GM18526 (cell line): ENCODE data around the gene ZKSCAN5.

ENCODE experiments used
- POLR2A ChIP-seq: IDR thresholded peaks from 3 replicates; pipeline ENCODE4 v1.6.1; 2011; ENCODE audit not compliant: insufficient read length; ENCODE audit errors: extremely low read depth

Gene ZKSCAN5

DNA sequence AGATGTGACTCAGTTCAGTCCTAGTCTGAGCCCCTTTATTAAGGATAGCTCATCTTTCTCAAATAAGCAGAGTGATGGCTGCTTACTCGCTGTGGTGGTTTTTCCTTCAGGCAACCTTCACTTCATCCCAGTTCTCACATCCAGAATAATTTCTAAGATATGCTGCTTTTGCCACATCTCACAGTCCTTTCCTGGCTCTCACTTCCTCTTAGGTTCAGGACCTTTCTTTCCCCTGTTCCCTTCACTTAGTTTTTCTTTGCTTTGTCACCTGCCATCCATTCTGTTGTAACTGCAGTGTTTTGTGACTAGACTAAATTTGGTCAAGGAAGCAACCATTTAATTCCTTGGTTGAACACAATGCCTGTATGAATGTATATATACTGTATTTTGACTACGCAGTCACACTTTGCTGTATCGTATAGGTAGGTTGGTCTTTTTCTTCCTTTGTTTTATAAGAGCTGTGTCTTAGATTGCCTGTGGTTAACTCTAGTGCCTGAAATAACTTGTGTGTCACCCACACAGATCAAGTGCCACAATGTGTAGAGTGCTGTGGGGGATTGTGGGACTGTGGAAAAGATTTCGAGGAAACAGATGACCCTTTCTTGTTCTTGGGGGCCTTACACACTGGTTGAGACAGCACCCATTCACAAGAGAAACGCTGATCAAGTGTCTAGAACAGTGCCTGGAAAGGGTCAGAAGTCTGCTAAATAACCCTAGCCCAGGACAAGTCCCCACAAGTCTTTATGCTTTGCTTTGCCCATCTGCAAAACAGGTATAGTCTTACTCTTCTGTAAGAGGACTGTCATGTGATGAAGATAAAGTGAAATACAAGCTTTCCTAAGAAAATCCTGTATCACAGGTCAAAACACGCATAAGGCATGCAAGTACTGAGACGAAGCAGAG lies 56.6 kb downstream of the ZKSCAN5 start:
- TF ChIP-seq POLR2A, result no peak

DNA sequence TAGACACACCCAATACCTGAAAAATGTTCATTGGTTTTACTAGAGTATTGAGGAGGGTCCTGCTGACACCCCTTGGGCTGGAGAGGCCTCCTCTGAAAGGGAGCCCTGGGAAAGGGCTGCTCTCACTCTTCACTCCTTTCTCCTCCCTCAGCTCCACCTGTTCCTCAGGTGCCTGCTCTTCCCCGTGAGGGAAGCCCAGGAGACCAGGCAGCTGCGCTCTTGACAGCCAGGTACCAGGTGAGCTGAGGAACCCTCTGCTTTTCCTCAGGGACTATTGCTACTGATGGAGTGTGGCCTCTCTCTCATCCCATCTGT lies 57.2 kb downstream of the ZKSCAN5 start:
- TF ChIP-seq POLR2A, result no peak

DNA sequence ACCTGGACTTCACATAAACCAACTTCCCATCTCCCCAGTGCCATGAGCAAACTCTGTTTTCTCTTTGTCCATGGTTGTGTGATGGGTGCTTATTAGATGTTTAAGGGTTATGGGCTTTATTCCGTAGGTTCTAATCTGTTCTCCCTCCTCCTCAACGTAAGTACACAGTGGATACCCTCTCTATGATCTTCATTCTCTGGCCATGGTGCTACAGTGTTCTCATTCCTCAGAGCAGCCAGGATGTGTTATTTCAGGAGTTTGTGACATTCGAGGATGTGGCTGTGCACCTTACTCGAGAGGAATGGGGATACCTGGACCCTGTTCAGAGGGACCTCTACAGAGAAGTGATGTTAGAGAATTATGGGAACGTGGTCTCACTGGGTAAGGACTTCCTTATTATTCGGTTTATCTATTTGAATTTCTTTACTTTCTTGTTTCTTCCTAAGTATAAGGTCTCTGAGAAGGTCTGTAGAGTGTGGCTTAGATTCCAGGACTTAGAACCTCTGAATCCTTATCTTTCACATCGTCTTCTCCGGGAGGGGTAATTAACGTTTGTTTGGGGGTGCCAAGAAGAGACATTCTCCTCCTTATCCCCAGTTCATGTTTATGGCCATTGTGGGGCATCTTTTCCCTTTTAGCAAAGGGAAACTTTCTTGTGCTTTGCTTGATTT lies 57.8 kb downstream of the ZKSCAN5 start:
- no peak for TF ChIP-seq POLR2A

DNA sequence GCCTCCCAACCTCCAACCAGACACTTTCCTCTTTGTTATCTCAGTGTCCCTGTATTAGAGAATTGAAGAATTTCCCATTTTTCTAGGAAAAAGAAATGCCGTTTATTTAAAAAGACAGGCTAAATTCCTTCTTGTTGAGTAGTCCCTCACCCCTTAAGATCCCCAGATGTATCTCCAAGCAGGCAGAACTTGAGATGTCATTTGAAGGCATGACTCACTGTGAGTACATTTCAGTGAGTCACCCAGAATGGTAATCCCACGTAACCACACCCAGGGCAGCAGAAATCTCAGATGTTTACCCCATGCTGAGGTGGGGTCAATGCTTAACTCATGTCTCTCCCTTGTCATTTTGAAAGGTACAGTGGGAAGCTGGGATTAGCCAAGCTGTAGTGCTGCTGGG lies 58.4 kb downstream of the ZKSCAN5 start:
- no peak for TF ChIP-seq POLR2A

DNA sequence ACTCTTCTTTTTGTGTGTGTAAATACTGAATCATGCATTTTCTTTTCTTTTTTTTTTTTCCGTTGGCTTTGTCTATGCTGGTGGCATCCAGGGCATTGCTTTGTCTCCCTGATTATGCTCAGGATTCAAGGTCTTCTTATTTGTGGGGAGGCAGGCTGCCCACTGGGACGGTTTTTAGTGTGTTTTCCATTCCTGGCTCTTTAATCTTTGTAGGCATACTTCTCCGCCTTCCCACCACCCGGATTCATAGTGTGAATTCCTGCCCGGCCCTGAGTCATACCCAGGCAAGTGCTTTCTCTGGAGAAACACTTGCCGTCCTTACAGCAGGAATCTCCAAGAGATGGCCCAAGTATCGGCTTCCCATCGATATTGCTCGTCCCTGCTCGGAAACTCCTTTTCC lies 59.2 kb downstream of the ZKSCAN5 start:
- no peak for TF ChIP-seq POLR2A

DNA sequence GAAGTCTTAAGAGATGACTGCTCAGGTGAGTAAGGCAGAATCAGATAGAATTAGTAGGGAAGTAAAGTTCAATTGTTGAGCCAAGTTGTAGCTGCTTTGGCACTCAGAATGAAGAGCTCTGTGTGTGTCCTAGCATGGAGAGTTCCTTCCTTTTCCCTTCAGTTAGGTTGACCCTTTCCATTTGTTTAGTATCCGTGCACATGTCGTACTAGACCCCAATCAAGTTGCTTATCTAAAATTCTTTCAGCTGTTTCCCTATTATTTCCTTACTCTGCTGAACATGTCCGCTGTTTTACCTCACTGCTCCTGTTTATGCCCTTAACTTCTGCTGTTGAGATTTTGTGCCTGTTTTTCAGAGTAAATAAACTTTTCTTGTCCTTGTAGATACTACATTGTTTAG lies 67.3 kb downstream of the ZKSCAN5 start:
- TF ChIP-seq POLR2A, result no peak

DNA sequence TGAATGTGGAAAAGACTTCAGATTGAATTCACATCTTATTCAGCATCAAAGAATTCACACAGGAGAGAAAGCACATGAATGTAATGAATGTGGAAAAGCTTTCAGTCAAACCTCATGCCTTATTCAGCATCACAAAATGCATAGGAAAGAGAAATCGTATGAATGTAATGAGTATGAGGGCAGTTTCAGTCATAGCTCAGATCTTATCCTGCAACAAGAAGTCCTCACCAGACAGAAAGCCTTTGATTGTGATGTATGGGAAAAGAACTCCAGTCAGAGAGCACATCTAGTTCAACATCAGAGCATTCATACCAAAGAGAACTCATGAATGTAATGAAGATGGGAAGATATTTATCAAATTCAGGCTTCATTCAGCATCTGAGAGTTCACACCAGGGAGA lies 68.8 kb downstream of the ZKSCAN5 start:
- TF ChIP-seq POLR2A, result no peak

DNA sequence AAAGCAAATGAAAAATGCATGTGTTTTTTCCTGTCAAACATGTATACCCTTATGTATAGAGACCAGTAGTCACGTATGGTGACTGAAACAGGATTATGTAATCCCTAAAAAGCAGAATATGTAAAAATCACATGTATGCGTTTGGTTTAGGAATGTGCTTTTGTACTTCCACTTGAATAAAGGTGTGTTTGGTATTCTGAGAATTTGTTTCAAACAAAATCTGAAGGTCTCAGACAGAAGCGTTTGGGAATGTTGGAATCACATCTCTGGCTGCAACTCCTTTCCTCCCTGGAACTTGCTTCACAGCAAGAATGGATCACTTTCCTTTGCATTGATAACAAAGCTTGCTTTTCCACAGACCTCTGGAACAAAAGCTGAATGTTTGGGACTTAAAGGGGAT lies 71.8 kb downstream of the ZKSCAN5 start:
- TF ChIP-seq POLR2A, result no peak

DNA sequence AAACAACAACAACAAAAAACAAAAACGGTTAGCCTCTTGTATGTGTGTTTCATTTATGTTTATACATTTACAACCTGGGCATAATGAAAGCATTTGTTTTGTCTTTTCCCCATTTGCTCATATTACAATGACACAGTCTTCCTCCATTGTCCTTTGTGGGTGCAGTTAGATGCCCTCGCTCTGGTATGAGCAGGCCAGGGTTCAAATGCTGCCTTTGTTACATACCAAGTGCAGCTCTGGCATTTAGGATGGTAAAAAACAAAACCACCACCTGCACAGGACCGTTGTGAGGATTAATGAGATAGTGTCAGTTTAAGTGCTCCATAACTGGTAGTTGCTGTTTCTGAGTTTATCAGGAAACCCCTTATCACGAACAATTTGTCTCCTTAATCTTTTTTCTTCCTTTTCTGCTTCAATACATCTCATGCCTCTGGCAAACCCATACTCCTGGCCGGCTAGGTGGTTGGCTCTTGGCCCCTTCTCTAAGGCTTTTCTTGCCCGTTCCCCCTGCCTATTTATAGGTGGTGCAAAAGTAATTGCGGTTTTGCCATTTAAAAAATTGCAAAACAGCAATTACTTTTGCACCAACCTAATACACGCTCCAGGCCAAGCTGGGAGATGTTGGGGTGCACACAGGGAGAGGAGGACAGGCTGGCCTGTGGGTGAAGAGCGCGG lies 75.0 kb downstream of the ZKSCAN5 start:
- TF ChIP-seq POLR2A, result no peak

DNA sequence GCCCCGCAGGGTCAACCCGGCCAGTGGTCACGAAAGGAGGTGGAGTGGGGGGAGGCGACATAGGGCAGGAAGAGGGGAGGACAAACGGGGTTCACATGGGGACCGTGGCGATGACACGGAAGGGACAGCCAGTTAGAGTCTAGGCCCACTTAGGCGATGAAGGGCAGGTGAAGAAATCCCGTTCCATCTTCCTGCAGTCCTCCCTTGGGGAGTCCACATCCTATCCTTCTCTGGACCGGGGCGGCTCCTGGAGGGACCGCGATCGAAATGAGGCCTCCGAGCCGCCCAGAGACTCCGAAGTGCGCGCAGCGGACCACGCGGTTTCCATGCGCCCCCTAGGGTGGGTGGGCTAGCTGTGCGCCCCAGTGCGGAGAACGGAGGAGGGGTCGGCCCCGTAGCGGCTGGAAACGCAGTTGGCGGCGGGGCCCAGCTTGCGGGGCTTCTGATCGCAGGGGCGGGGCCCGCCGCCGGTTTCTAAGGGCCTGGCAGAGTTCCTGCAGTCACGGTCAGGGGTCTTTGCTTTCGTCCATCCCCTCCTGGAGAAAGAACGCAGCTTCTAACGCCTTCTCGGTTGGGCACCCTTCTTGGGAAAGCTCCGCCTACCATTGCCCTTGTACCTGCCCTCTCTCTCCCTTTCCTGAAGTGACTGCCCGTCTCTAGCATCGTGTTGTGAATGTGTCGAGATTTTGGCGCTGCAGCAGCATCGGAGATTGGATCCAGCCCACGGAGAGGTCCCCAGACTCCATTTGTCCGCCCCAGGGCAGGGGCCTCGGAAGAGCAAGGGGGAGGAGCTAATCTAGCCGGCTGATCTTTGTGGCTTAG lies 75.7 kb downstream of the ZKSCAN5 start:
- TF ChIP-seq POLR2A, result no peak
